Muscle layer of colon (tissue), 2 donors: ENCODE measurements around the gene LRP2.
"Not testable (repeated sequence)": the region's sequence is repeated elsewhere in the genome, so short reads cannot be mapped to it uniquely, and the experiment has no call there.

Source experiments
- H3K27ac ChIP-seq: one replicate; pipeline ENCODE4 v1.7.0; 2013; ENCODE audit warnings: low read depth, mild to moderate bottlenecking, low read length, moderate library complexity
- H3K27me3 ChIP-seq, 2 donors: one replicate each; pipeline ENCODE4 v1.7.0; 2013; ENCODE audit warnings: low read length in 2 of 2, mild to moderate bottlenecking in 2 of 2; ENCODE audit not compliant: insufficient read depth in 2 of 2, control insufficient read depth in 1 of 2
- H3K36me3 ChIP-seq: one replicate; pipeline ENCODE4 v1.7.0; 2013; ENCODE audit warnings: mild to moderate bottlenecking, low read length; ENCODE audit not compliant: insufficient read depth
- H3K4me1 ChIP-seq: one replicate; pipeline ENCODE4 v1.7.0; 2013; ENCODE audit warnings: mild to moderate bottlenecking, low read length; ENCODE audit not compliant: insufficient read depth
- H3K4me3 ChIP-seq, 2 donors: one replicate each; pipeline ENCODE4 v1.7.0; 2013; ENCODE audit warnings: low read length in 2 of 2, low read depth in 1 of 2, mild to moderate bottlenecking in 1 of 2, moderate library complexity in 1 of 2
- H3K9ac ChIP-seq: one replicate; pipeline ENCODE4 v1.7.0; 2013; ENCODE audit warnings: low read length
- H3K9me3 ChIP-seq: one replicate; pipeline ENCODE4 v1.7.0; 2013; ENCODE audit warnings: mild to moderate bottlenecking, low read length
- donor health status: abdominal sarcoma.
- donor health status: Adenocarcinoma of cecum.

LRP2 gene

DNA sequence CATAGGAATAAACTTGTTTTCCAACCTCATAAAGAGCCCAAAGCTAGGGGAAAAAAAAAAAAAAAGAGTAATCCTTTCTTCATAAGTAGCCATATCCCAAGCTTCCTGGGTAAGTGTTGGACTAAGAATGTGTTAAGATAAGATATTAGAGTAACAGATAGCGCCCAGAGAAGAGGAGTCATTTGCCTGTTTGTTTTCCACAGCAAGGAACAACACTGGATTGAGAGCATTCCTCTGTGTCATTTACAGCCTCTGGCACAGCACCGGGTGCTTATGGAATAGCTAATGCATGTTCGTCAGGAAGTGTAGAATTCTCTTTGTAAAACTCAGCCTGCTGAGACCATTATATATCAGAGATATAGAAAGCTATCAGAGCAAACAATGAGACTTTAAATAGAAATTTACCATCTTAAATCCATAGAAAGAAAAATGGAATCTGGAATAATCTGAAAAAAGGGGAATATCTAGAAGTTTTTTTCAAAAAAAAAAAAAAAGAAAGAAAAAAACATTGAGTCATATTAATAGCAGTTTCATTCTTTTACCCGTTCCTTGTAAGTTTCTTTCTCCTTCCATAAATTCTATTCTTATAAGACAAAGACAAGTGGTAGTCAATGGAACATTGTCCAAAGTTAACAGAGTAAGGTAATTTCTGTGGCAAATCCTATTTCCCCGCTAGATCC, 37.6 kb downstream of the LRP2 start:
- H3K36me3 ChIP-seq = no peaks in the 10 kb centered on the region
- no peak overlapping the region for H3K9ac ChIP-seq
- H3K4me1 ChIP-seq = no peaks in the 10 kb centered on the region
- H3K9me3 ChIP-seq = no peaks in the 10 kb centered on the region
- no peak overlapping the region for H3K4me3 ChIP-seq
- no peak overlapping the region for H3K27ac ChIP-seq
- no peaks in the 10 kb centered on the region for H3K27me3 ChIP-seq

DNA sequence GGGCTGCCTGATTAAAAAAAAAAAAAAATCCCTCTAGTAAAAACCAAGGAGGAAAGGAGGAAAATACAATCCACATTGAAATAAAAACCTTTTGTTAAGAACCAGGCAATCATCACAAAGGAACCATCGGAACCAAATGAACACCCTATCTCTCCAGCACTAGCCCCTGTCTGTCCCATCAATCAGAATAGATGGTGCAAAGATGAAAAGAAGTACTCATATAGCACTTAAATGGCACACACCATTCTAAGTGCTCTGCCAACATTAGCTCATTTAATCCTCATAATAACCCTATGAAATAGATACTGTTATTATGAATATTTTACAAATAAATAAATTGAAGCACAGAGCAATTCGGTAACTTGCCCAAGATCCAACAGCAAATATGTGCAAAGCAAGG, 38.5 kb downstream of the LRP2 start:
- H3K4me1 ChIP-seq = no peaks in the 10 kb centered on the region
- no peaks in the 10 kb centered on the region for H3K36me3 ChIP-seq
- H3K27me3 ChIP-seq = no peaks in the 10 kb centered on the region
- no peak overlapping the region for H3K9ac ChIP-seq
- H3K27ac ChIP-seq = no peak overlapping the region
- no peaks in the 10 kb centered on the region for H3K9me3 ChIP-seq
- H3K4me3 ChIP-seq = no peak overlapping the region

DNA sequence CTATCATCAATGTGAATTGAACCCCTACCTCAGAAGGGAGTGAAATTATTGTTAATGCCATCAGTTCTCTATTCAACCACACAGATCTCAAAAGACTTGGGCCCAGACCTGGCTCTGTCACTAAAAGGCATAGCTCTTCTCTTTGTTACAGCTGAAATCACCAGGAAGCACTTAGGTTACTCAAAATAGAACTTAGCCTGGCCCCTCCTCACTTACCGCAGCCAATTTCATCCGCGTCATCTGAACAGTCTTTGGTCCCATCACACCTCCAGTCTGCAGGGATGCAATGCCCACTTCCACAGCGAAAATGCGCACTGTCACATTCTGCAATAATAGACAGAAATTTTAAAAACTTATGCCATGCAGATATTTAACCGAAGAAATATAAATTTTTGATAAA, 41.8 kb downstream of the LRP2 start:
- H3K36me3 ChIP-seq = no peaks in the 10 kb centered on the region
- H3K27ac ChIP-seq = no peak overlapping the region
- no peaks in the 10 kb centered on the region for H3K4me1 ChIP-seq
- no peak overlapping the region for H3K9ac ChIP-seq
- no peaks in the 10 kb centered on the region for H3K9me3 ChIP-seq
- H3K27me3 ChIP-seq = no peaks in the 10 kb centered on the region
- H3K4me3 ChIP-seq = no peak overlapping the region

DNA sequence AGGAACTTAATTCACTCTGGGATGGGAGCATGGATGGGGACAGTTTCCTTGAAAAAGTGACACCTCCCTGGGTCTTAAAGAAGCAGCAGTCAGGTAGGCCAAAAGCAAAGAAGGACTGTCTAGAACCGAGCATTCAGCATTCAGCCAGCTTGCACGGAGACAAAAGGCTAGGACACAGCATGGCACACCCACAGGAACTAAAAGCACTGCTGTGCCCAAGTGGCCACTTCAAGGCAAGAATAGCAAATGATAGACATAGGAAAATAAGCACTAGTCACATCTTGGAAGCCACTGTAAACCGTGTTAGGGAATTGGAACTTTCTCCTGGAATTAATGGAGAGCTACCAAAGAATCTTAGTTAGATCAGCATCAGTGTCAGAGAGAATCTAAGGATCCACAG, 47.0 kb downstream of the LRP2 start:
- Histone ChIP-seq H3K4me3 (no peak overlapping the region), H3K27ac (no peak overlapping the region), H3K36me3 (no peaks in the 10 kb centered on the region), H3K9me3 (no peaks in the 10 kb centered on the region), H3K4me1 (no peaks in the 10 kb centered on the region), H3K27me3 (no peaks in the 10 kb centered on the region), H3K9ac (no peak overlapping the region)

DNA sequence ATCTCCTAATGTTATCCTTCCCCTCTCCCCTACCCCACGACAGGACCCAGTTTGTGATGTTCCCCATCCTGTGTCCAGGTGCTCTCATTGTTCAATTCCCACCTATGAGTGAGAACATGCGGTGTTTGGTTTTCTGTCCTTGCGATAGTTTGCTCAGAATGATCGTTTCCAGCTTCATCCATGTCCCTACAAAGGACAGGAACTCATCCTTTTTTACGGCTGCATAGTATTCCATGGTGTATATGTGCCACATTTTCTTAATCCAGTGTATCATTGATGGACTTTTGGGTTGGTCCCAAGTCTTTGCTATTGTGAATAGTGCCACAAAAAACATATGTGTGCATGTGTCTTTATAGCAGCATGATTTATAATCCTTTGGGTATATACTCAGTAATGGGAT, 54.0 kb downstream of the LRP2 start:
- H3K4me3 ChIP-seq, H3K9ac ChIP-seq, H3K4me1 ChIP-seq, H3K36me3 ChIP-seq, H3K27ac ChIP-seq, H3K9me3 ChIP-seq, H3K27me3 ChIP-seq: not testable (repeated sequence)

DNA sequence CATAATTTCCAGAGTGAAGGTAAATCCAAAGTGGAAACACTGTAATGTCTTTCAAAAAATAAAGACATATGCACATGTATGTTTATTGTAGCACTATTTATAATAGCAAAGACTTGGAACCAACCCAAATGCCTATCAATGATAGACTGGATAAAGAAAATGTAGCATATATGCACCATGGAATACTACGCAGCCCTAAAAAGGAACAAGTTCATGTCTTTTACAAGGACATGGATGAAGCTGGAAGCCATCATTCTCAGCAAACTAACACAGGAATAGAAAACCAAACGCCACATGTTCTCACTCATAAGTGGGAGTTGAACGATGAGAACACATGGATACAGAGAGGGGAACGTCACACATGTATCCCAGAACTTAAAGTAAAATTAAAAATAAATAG, 57.6 kb downstream of the LRP2 start:
- H3K27me3 ChIP-seq, H3K4me3 ChIP-seq, H3K9ac ChIP-seq, H3K36me3 ChIP-seq, H3K4me1 ChIP-seq, H3K9me3 ChIP-seq, H3K27ac ChIP-seq: not testable (repeated sequence)

DNA sequence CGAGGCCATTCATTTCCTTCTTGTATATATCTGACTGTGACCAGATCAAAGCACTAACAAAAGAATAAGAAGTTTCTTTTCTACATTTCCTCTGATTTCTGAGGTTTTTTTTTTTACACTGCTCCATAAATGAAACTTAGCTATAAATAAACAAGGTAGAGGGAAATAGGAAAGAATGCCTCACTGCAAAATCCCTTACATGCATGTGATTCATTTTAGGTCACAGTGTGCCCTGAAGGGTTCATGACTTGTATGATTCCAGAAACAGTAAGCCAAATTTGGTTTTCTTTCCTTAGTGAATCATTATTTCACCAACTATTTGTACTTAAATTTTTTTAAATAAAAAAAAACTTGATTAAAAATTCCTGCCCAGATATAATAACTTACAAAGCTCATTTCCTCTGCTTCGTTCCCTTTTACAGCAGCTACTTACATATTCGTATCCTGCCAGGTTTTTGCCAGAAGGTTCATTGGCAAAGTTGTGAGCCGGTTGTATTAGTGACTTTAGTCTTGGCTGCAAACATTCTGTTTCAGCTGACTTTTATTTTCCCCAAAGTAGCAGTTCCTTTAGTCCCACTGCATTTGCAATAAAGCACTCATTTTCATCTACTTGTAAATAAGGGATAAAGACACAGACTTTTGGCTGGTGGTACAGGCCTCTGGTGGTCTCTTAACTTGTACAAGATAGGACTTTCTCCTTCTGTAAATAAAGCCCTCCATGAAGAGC, 58.6 kb downstream of the LRP2 start:
- no peaks in the 10 kb centered on the region for H3K4me1 ChIP-seq
- H3K4me3 ChIP-seq = no peak overlapping the region
- no peaks in the 10 kb centered on the region for H3K27me3 ChIP-seq
- H3K36me3 ChIP-seq = no peaks in the 10 kb centered on the region
- H3K9ac ChIP-seq = no peak overlapping the region
- no peaks in the 10 kb centered on the region for H3K9me3 ChIP-seq
- no peak overlapping the region for H3K27ac ChIP-seq

DNA sequence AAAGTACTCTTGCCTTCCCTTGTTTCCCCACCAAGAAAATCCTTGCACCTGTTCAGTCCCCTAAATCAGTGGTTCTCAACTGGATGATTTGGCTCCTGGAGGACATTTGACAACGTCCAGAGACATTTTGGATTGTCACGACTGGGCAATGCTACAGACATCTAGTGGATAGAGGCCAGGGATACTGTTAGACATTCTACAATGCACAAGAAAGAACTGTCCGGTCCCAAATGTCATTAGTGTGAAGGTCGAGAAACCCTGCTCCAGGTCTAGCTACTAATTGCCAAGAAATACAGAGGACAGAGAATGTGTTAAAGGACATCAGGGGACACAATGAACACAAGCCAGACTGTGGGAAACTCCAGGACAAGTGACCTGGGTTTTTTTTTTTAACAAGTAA, 60.0 kb downstream of the LRP2 start:
- Histone ChIP-seq H3K27me3 (no peaks in the 10 kb centered on the region), H3K9me3 (no peaks in the 10 kb centered on the region), H3K9ac (no peak overlapping the region), H3K4me1 (no peaks in the 10 kb centered on the region), H3K27ac (no peak overlapping the region), H3K36me3 (no peaks in the 10 kb centered on the region), H3K4me3 (no peak overlapping the region)

DNA sequence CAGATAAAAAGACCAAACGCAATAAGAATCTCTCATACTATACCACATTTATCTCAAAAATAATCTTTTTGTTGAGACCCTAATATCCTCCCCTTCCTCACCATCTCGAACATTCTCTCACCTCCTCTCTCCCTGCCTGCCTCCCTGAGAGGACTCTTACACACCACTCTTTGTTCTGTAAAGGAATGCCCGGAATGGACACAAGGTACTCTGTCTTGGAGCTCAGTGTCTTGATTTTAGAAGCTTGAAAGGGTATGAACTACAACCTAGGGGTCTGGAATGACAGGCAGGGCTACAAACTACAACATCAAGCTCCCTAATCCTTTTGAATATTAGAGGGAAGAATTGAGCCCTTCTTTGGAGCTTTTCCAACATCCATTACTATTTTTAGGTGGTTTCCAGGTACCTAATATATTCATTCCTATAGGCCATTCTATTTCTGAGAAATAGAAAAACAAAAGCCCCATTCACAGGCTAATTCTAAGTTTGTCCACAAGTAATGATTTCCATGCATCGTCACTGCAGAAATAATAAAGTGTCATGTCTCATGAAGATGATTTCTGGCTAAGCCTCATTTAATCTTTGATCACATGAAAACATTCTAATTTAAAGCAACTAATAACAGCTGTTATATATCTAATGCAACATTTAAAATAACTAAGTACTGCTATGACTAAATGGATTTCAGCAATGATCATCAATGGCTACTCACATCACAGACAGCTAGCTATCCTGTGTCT, 60.6 kb downstream of the LRP2 start:
- Histone ChIP-seq H3K36me3 (no peaks in the 10 kb centered on the region), H3K27me3 (no peaks in the 10 kb centered on the region), H3K9ac (no peak overlapping the region), H3K27ac (no peak overlapping the region), H3K4me3 (no peak overlapping the region), H3K4me1 (no peaks in the 10 kb centered on the region), H3K9me3 (no peaks in the 10 kb centered on the region)

DNA sequence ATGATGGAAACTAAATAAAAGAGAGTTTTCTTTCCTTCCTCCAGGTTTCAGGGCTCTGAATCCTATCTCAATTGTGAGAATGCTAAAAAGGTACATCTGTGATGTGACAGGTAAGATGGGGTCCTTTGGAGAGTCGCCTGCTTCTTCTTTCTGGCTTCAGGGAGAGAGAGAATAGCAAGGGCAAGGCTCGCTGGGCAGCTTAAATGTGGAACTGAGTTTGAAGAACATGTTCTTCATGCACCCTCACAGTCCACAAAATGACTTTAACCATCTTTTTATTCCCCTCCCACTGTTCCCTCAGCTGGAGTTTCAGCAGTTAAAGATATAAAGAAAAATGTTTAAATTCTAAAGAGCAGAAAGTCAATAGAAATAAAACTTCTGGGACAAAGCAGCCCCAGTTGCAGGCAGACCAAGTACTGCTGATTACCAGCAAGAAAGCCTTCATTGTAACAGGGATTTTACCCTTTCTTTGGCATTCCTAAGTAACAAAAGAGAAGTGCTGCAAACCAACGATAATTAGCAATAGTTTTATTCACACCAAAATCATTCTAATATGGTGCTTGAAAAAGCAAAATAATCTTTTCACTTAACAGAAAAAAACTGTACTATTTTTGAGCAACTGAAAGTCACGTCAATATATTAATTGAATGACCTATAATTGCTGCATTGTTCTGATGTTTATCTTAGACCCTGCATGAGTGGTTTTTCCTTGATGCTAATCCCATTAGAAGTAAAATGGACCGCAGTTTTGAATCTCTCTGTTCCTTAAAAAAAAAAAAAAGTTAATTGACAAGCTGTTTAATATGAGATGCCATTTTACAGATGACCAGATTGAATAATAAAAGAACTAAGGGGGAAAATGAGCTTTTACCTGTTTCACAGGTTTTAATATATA, 61.5 kb downstream of the LRP2 start:
- no peaks in the 10 kb centered on the region for H3K36me3 ChIP-seq
- no peaks in the 10 kb centered on the region for H3K4me1 ChIP-seq
- no peaks in the 10 kb centered on the region for H3K27me3 ChIP-seq
- H3K9ac ChIP-seq = no peak overlapping the region
- no peak overlapping the region for H3K4me3 ChIP-seq
- H3K27ac ChIP-seq = no peak overlapping the region
- no peaks in the 10 kb centered on the region for H3K9me3 ChIP-seq

DNA sequence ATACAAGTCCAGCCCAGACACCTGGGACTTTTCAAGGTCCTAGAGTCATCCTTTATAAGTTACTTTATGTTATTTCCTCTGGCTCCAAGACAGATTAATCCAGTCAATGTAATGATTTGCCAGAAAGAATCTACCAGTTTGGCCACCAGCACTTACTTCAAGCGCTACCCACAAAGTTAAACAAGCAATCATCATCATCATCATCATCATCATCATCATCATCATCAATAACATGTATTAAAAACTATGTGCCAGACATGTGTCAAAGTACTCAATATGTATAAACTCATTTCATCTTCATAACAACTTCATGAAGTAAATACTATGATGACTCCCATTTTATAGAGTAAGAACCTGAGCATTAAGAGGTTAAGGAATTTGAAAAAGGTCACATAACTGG, 64.3 kb downstream of the LRP2 start:
- Histone ChIP-seq H3K9me3 (no peaks in the 10 kb centered on the region), H3K27ac (no peak overlapping the region), H3K27me3 (no peaks in the 10 kb centered on the region), H3K4me1 (no peaks in the 10 kb centered on the region), H3K4me3 (no peak overlapping the region), H3K9ac (no peak overlapping the region), H3K36me3 (no peaks in the 10 kb centered on the region)
